Gastroesophageal sphincter (tissue), 3 donors: Measurements from ENCODE around the gene CCDC170.

Source experiments
- CTCF ChIP-seq, 4 experiments: fragments of 200-600 bp in 2 of 4; fragments of 450-650 bp in 2 of 4; sonication (generic) in 1 of 4; IDR thresholded peaks; one replicate each; pipeline ENCODE4 v1.5.1; 2017 to 2019; ENCODE audit warnings: antibody characterized with exemption in 4 of 4, mild to moderate bottlenecking in 2 of 4, moderate library complexity in 2 of 4
- EP300 ChIP-seq: sonication (generic); formaldehyde crosslinking; IDR thresholded peaks from one replicate; pipeline ENCODE4 v1.6.1; 2017; ENCODE audit warnings: antibody characterized with exemption, mild to moderate bottlenecking
- POLR2AphosphoS5 ChIP-seq: sonication (generic); formaldehyde crosslinking; IDR thresholded peaks from one replicate; pipeline ENCODE4 v1.6.1; 2017; ENCODE audit warnings: antibody characterized with exemption

- TF ChIP-seq POLR2AphosphoS5 (no peak), CTCF (IDR thresholded peaks at IDR 0.05) (no peak), EP300 (no peak)
Observed at GRCh38 chr6:151592449-151593159, 98.8 kb downstream of the CCDC170 start.
